Hair follicle dermal papilla cell (primary cell): Measurements from ENCODE around the gene TREX2. TPM values are rescaled to one million over a fixed set of nuclear protein-coding genes. Genes with fewer than 3 reads are reported as not detected.

Source experiments
- small RNA-seq: library from RNA; depleted of rRNA; stranded (forward); fragments of <200 nt; gene quantifications from one replicate; pipeline ENCODE3, GENCODE V24; 2012
- total RNA-seq: library from RNA; depleted of rRNA; stranded (reverse); fragments of >200 nt; gene quantifications from 2 replicates; pipeline ENCODE4 v1.2.3, GENCODE V29; 2012

The TREX2 gene, protein sequence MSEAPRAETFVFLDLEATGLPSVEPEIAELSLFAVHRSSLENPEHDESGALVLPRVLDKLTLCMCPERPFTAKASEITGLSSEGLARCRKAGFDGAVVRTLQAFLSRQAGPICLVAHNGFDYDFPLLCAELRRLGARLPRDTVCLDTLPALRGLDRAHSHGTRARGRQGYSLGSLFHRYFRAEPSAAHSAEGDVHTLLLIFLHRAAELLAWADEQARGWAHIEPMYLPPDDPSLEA
- total RNA-seq: 1.1 and 2.9 TPM in 2 replicates

DNA sequence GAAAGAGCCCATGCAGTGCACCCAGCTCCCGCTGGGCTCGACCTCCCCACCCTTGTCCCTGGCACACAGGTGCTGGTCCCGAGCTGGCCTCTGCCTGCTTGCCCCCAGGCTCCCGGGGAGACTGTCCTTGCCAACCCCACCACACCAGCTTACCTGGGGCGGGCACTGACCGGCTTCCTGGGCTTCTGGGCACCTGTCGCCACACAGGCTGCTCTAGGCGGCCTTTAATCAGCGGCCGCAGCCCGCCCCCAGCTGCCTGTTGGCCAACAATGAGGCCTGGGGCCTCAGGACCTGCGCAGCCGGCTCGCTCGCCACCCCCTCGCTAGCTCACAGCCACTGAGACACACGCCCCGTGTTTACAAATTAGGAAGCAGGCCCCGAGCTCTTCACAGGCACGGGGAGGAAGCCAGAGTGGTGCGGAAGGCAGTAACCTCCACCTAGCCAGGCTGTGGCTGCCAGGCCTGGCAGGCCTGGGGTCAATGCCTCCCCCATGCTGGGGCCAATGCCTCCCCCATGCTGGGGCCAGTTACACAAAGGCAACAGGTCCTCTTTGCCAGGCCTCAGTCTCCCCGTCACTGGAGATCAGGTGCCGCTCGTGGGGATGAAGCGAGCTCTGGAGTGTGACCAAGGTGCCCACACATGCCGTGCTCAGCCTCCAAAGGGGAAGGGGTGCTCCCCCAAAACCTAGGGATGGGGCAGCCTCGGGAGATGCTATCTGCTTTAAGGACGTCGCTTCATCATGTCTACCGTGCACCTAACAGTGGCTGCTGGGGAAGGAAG is at the start of gene TREX2:
TSS of gene TREX2 (minus strand) at position 201 of the 780 bp plus-strand sequence. CDS start 626 bp downstream, outside the sequence.

DNA sequence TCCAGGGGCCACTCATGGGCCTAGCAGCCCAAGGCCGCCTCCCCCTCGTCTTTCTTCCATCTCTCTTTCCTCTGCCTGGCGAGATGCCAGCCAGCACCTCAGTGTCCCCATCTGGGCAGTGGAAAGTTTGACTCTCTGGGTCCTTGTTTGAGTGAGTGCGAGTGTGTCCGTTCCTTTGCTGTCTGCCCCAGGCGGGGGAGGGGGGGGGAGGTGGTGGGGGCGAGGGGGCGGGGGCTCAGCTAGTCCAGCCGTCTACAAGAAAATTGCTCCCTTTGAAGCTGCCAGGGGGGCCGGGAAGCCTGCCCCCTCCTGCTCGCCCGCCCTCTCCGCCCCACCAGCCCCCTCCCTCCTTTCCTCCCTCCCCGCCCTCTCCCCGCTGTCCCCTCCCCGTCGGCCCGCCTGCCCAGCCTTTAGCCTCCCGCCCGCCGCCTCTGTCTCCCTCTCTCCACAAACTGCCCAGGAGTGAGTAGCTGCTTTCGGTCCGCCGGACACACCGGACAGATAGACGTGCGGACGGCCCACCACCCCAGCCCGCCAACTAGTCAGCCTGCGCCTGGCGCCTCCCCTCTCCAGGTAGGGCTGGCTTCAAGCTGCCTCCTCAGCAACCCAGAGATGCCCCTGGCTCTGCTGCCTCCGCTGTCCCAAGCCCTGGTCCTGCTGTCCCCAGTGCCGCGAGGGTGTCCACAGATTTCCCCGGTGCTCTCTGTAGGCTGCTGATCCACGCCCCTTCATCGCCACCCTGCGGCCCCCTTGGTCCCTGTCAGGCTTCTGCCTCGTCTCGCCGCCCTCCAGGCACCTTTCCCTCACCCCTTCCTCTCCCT is 48.9 kb upstream of the TREX2 start, which contains the start of gene BGN:
TSS of gene BGN (plus strand) at position 440 of the 821 bp plus-strand sequence. CDS start 9,652 bp downstream, outside the sequence.

DNA sequence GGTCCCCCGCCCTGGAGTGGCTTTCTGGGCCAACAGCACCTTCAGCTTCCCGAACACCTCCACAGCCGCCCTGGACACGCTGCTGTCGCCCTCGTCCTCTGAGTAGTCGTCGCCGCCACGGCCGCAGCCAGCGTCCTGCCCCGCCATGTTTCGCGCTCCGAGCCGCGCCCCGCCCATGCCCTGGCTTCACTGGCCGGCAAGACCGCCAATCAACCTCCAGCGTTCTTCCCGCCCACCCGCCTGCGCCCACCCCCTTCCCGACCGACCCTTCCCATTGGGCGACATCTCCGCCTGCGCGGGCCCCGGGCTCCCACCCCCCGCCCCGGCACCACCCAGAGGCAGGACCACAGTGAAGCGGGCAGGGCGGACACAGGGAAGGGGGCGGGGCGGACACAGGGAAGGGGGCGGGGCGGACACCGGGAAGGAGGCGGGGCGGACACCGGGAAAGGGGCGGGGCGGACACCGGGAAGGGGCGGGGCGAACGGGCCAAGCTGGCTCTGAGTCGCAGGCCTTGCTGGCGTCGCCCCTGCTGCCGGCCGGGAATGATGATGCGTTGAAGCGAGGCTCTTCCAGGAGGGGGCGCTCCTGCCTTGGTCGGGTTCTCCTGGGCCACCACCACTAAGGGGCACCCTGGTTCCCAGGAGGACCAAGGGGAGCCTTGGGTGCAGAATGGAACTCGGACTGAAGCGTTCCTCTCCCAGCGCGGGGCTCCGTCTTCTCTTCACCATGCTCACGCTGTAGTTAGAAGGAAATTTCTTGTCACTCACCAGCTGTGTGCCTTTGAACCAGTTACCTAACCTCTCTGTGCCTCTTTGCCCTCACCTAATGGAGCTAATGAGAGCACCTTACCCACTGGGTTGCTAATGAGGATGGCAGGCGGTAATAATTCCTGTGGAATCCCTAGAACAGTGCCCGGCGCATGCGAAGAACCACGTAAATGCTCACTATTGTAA is 24.8 kb upstream of the TREX2 start, which contains the start of gene HAUS7:
TSS of gene HAUS7 (minus strand) at position 166 of the 953 bp plus-strand sequence. CDS start at position 147, 19 bp downstream.

DNA sequence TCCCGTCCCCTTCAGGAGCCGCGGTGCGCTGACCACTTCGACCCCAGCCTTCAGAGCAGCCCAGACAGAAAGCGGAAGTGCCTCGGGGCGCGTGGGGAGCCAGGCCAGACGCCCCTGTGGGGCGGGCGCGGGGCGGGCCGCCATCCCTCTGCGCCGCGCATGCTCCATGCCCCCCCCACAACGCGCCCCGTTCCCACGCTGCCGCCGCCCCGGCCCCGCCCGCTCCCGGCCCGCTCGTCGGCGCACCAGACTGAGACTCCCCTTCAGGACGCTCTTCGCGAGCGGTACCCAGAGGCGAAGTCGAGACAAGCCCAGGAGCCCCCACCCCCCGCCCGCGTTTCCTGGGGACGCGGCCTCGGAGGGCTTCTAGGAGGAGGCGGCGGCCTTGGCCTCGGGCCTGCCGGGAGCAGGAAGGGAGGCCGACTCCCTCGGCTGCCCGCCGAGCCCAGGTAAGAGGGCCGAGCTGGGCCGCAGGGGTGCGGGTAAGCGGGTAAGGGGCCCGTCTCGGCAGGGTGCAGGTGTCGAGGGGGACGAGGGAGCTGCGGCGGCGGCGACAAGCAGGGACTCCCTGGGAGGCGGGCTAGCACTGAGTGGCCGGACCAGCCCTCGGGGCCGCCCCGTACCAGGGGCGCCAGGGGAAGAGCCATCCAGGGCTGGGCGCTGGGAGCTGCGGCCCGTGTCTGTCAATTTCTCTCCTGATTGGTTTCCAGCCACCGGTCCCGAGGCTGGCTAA is 34.4 kb downstream of the TREX2 start, which contains the start of gene ZFP92:
TSS of gene ZFP92 (plus strand) at position 218 of the 733 bp plus-strand sequence. CDS start 6,851 bp downstream, outside the sequence.

DNA sequence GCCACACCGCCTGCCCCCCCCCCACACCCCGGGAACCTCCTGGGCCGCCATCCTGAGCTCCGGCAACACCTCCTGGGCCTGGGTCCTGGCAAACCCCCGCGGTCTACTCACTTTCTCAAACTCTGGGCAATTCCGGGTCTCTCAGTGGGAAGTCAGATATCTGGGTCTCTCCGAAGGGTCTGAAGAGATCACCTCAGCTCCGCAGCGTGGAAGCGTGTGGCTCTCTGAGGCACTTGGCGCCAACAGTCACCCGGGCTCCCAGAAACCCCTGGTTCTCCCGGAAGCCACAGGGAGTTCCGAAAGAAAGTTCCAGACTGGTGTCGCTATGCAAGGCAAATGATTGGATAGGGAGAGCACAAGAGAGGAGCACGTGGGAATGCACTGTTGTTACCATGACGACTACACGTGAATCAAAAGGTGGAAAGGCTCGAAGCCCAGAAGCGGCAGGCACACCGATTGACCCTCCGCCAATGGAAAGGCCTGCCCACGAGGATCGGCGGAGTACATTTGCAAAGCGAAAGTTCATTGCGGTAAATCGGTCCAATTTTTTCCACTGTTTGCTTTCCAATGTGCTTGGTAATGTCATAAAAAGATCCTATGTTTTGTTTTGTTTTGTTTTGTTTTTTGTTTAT is 44.6 kb downstream of the TREX2 start, which contains the start of gene PNMA6E:
TSS of gene PNMA6E (minus strand) at position 218 of the 632 bp plus-strand sequence. CDS start 2,501 bp downstream, outside the sequence.

Small RNAs within 50 kb of the gene (small RNA-seq; reads per million reads assigned to genes)
- not detected for gene RN7SL667P

Other genes starting within 250 kb of the TREX2 start
- gene PNMA6F, start 124.3 kb downstream of the TREX2 start, total RNA-seq: not detected in 2 replicates
- gene ZNF275, start 111.9 kb downstream of the TREX2 start, total RNA-seq: 20.2 and 20.3 TPM in 2 replicates
- not detected in 2 replicates for gene PNMA6E, start 44.7 kb downstream of the TREX2 start, total RNA-seq
- gene ZFP92, start 34.6 kb downstream of the TREX2 start, total RNA-seq: under 0.01 and 0.12 TPM in 2 replicates
- 10.6 and 12.3 TPM in 2 replicates for gene HAUS7, start 24.5 kb upstream of the TREX2 start, total RNA-seq
- 39.8 and 63.6 TPM in 2 replicates for gene BGN, start 48.9 kb upstream of the TREX2 start, total RNA-seq
- gene ATP2B3, start 71.6 kb upstream of the TREX2 start, total RNA-seq: 0.16 TPM in 1 of 2 replicates, not detected in the other
- 24.5 and 28.6 TPM in 2 replicates for gene CCNQ, start 153.1 kb upstream of the TREX2 start, total RNA-seq
- not detected in 2 replicates for gene DUSP9, start 201.1 kb upstream of the TREX2 start, total RNA-seq
- gene PNCK, start 227.8 kb upstream of the TREX2 start, total RNA-seq: 0.65 TPM in 1 of 2 replicates, not detected in the other
- gene SLC6A8, start 241.9 kb upstream of the TREX2 start, total RNA-seq: 5.6 and 8.0 TPM in 2 replicates